Embryonic facial prominence (tissue), 1 donor: ENCODE results near the gene LRCH3.
"Not testable (repeated sequence)": the region's sequence is repeated elsewhere in the genome, so short reads cannot be mapped to it uniquely, and the experiment has no call there.

Source experiments
- DNase-seq: peaks from one replicate; pipeline ENCODE4 v3.0.0-alpha.2; 2016; ENCODE audit errors: extremely low spot score

Gene LRCH3

DNA sequence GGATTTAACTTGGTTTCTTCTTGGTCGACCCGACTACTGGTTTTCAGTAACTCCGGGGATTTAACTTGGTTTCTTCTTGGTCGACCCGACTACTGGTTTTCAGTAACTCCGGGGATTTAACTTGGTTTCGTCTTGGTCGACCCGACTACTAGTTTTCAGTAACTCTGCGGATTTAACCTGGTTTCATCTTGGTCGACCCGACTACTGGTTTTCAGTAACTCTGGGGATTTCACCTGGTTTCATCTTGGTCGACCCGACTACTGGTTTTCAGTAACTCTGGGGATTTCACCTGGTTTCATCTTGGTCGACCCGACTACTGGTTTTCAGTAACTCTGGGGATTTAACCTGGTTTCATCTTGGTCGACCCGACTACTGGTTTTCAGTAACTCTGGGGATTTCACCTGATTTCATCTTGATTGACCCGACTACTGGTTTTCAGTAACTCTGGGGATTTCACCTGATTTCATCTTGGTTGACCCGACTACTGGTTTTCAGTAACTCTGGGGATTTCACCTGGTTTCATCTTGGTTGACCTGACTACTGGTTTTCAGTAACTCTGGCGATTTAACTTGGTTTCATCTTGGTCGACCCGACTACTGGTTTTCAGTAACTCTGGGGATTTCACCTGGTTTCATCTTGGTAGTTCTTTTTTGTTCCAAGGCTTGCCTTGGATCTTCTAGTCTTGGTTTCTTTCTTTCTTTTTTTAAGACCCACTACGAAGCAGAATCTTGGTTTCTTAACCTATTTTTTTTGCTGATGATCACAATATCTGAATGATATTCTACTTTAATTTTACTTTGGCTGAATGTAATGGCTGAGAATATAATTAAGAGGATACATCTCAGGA lies 130.6 kb downstream of the LRCH3 start:
- DNase-seq: not testable (repeated sequence)

DNA sequence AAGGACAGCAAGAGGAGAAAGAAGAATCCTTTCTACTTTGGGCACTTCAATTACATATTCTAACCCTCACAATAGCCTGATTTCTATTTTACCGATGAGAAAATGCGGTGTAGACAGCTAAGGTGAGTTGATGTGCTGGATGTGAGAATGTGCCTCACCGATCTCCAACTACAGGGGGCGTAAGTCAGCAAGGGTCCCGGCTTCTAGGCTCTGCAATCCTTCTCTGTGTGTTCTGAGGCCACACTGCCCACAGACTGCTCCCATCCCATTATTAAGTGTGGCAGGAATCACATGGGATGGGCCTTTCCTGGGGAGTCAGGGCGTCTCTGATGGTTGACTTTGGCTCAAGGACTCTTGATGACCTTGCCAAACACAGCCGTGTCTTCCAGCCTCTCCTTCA lies 135.4 kb downstream of the LRCH3 start:
- DNase-seq: no peak

GRCh38 chr3:197927578-197927977 lies 136.5 kb downstream of the LRCH3 start:
- DNase-seq: not testable (repeated sequence)

- no peak for DNase-seq
Observed at GRCh38 chr3:197936819-197937384, 145.8 kb downstream of the LRCH3 start.
